Peyer's patch (tissue), 4 donors: ENCODE measurements around the gene EOLA1. TPM values are rescaled to one million over a fixed set of nuclear protein-coding genes. Genes with fewer than 3 reads are reported as not detected.
"Not testable (repeated sequence)": the region's sequence is repeated elsewhere in the genome, so short reads cannot be mapped to it uniquely, and the experiment has no call there.

Experiments
- DNase-seq, 3 donors: peaks; one replicate each; pipeline ENCODE4 v3.0.0-alpha.2; 2017 to 2019
- H3K27ac ChIP-seq, 4 donors: fragments of 200-600 bp; sonication (generic); one replicate each; pipeline ENCODE4 v1.5.1; 2016 to 2019
- H3K27me3 ChIP-seq, 2 donors: fragments of 200-600 bp; sonication (generic); one replicate each; pipeline ENCODE4 v1.5.1; 2019
- H3K36me3 ChIP-seq, 3 donors: fragments of 200-600 bp; sonication (generic); one replicate each; pipeline ENCODE4 v1.5.1; 2016 to 2019
- H3K4me1 ChIP-seq, 4 donors: fragments of 200-600 bp; sonication (generic); one replicate each; pipeline ENCODE4 v1.5.1; 2016 to 2019
- H3K4me3 ChIP-seq, 4 donors: fragments of 200-600 bp; sonication (generic); 1 replicate in 3 of 4; 2 replicates in 1 of 4; pipeline ENCODE4 v1.5.1; 2016 to 2019; ENCODE audit warnings: mild to moderate bottlenecking in 1 of 4
- H3K9me3 ChIP-seq, 4 donors: fragments of 200-600 bp; sonication (generic); one replicate each; pipeline ENCODE4 v1.5.1; 2016 to 2019; ENCODE audit warnings: mild to moderate bottlenecking in 1 of 4
- CTCF ChIP-seq, 6 experiments: fragments of 450-650 bp in 4 of 6; fragments of 200-600 bp in 2 of 6; sonication (generic) in 1 of 6; IDR thresholded peaks; one replicate each; pipeline ENCODE4 v1.5.1; 2017 to 2019; ENCODE audit warnings: antibody characterized with exemption in 6 of 6, mild to moderate bottlenecking in 3 of 6, moderate library complexity in 1 of 6
- POLR2A ChIP-seq, 2 donors: fragments of 450-650 bp; IDR thresholded peaks; one replicate each; pipeline ENCODE4 v1.5.1; 2017; ENCODE audit warnings: antibody characterized with exemption in 2 of 2, mild to moderate bottlenecking in 2 of 2, moderate library complexity in 2 of 2
- total RNA-seq, 4 donors: library from RNA; depleted of rRNA; stranded (reverse); fragments of >200 nt; gene quantifications; one replicate each; pipeline ENCODE4 v1.1.0, GENCODE V29; 2016

Gene EOLA1
- total RNA-seq, 4 donors from 2014 or later: 11.9 to 23.1 (median 16.7) TPM

- H3K9me3 ChIP-seq: no peaks in the 10 kb centered on the region
- H3K27me3 ChIP-seq: no peaks in the 10 kb centered on the region
- TF ChIP-seq POLR2A (IDR thresholded peaks at IDR 0.05) (no peak), CTCF (IDR thresholded peaks at IDR 0.05) (no peak)
- H3K36me3 ChIP-seq: no peaks in the 10 kb centered on the region
- H3K27ac ChIP-seq: no peak overlapping the region
- no peaks in the 10 kb centered on the region for H3K4me1 ChIP-seq
- H3K4me3 ChIP-seq: no peak overlapping the region
- no peak for DNase-seq
These were observed 24.2 kb upstream of the EOLA1 start for GRCh38 chrX:149516604-149517003.

GRCh38 chrX:149517308-149517707 is 23.5 kb upstream of the EOLA1 start:
- Histone ChIP-seq H3K4me1 (no peaks in the 10 kb centered on the region), H3K27ac (no peak overlapping the region), H3K9me3 (no peaks in the 10 kb centered on the region), H3K27me3 (no peaks in the 10 kb centered on the region), H3K4me3 (no peak overlapping the region), H3K36me3 (no peaks in the 10 kb centered on the region)
- no peak for DNase-seq
- TF ChIP-seq POLR2A (IDR thresholded peaks at IDR 0.05): no peak
- TF ChIP-seq CTCF (IDR thresholded peaks at IDR 0.05): no peak

- Histone ChIP-seq H3K4me1 (no peaks in the 10 kb centered on the region), H3K4me3 (no peak overlapping the region), H3K9me3 (no peaks in the 10 kb centered on the region), H3K27ac (no peak overlapping the region), H3K36me3 (no peaks in the 10 kb centered on the region), H3K27me3 (no peaks in the 10 kb centered on the region)
- DNase-seq: no peak
- no peak for TF ChIP-seq POLR2A (IDR thresholded peaks at IDR 0.05)
- TF ChIP-seq CTCF (IDR thresholded peaks at IDR 0.05): no peak
These were observed 22.6 kb upstream of the EOLA1 start for GRCh38 chrX:149518236-149518635.

GRCh38 chrX:149520636-149521277 is 20.1 kb upstream of the EOLA1 start:
- DNase-seq, H3K4me1 ChIP-seq, H3K9me3 ChIP-seq, H3K36me3 ChIP-seq, H3K4me3 ChIP-seq, H3K27me3 ChIP-seq, H3K27ac ChIP-seq: not testable (repeated sequence)

- H3K4me1 ChIP-seq: peaks cover 0 to 5% (median 2%) of the 10 kb centered on the region in 4 donors
- H3K27me3 ChIP-seq: no peaks in the 10 kb centered on the region
- no peak overlapping the region for H3K27ac ChIP-seq
- no peak for DNase-seq
- no peak overlapping the region for H3K4me3 ChIP-seq
- no peaks in the 10 kb centered on the region for H3K9me3 ChIP-seq
- TF ChIP-seq POLR2A (IDR thresholded peaks at IDR 0.05) (no peak), CTCF (IDR thresholded peaks at IDR 0.05) (no peak)
- no peaks in the 10 kb centered on the region for H3K36me3 ChIP-seq
These were observed 19.4 kb upstream of the EOLA1 start for GRCh38 chrX:149521438-149521837.

GRCh38 chrX:149522916-149523315 is 17.9 kb upstream of the EOLA1 start:
- no peaks in the 10 kb centered on the region for H3K27me3 ChIP-seq
- TF ChIP-seq CTCF (IDR thresholded peaks at IDR 0.05) (no peak), POLR2A (IDR thresholded peaks at IDR 0.05) (no peak)
- no peaks in the 10 kb centered on the region for H3K36me3 ChIP-seq
- H3K4me3 ChIP-seq: no peak overlapping the region
- peaks cover 0 to 5% (median 2%) of the 10 kb centered on the region in 4 donors for H3K4me1 ChIP-seq
- H3K27ac ChIP-seq: peak overlapping the region in 1 of 4 donors; percentile 16
- DNase-seq: no peak
- no peaks in the 10 kb centered on the region for H3K9me3 ChIP-seq

GRCh38 chrX:149525389-149525788 is 15.4 kb upstream of the EOLA1 start:
- not testable (repeated sequence) for H3K4me3 ChIP-seq, H3K4me1 ChIP-seq, H3K36me3 ChIP-seq, H3K9me3 ChIP-seq, H3K27me3 ChIP-seq
- peak overlapping the region in 3 of 4 donors; percentile 43 to 71 (median 62) for H3K27ac ChIP-seq
- peak in 2 of 3 donors; percentile 66 to 76 for DNase-seq

- H3K4me1 ChIP-seq, H3K4me3 ChIP-seq, H3K27me3 ChIP-seq, H3K9me3 ChIP-seq, H3K36me3 ChIP-seq: not testable (repeated sequence)
- peak overlapping the region; percentile 12 to 71 (median 48) for H3K27ac ChIP-seq
- peak in 2 of 3 donors; percentile 21 to 53 for DNase-seq
These were observed 14.9 kb upstream of the EOLA1 start for GRCh38 chrX:149525903-149526302.

GRCh38 chrX:149526318-149527033 is 14.3 kb upstream of the EOLA1 start:
- not testable (repeated sequence) for H3K9me3 ChIP-seq, H3K4me3 ChIP-seq, H3K27me3 ChIP-seq, H3K4me1 ChIP-seq, DNase-seq, H3K36me3 ChIP-seq
- peak overlapping the region; percentile 12 to 71 (median 48) for H3K27ac ChIP-seq
